Activated T-cell treated with anti-CD3 and anti-CD28 coated beads, Interleukin-2, amount 50 U/mL, for 4 hours (primary cell): ENCODE measurements around the gene FGGY. TPM values are rescaled to one million over a fixed set of nuclear protein-coding genes. Genes with fewer than 3 reads are reported as not detected.

ENCODE experiments used
- ATAC-seq, 2 donors: fragments of 200-7000 bp; cut with Tn5 transposase; one replicate each; pipeline ENCODE4 v1.10.0; 2021
- DNase-seq: peaks from one replicate; pipeline ENCODE4 v3.0.0-alpha.2; 2020
- H3K27me3 Mint-ChIP-seq: one replicate; pipeline ENCODE4 v1.8.0; 2021; ENCODE audit warnings: low read depth, mixed read lengths
- H3K36me3 Mint-ChIP-seq: one replicate; pipeline ENCODE4 v1.8.0; 2022; ENCODE audit warnings: mixed read lengths; ENCODE audit not compliant: insufficient read depth
- H3K4me1 Mint-ChIP-seq: one replicate; pipeline ENCODE4 v1.8.0; 2021; ENCODE audit warnings: low read depth, mixed read lengths
- H3K4me3 Mint-ChIP-seq: one replicate; pipeline ENCODE4 v1.8.0; 2021; ENCODE audit warnings: mild to moderate bottlenecking, moderate library complexity, mixed read lengths
- H3K9me3 Mint-ChIP-seq: one replicate; pipeline ENCODE4 v1.8.0; 2021; ENCODE audit warnings: mixed read lengths
- total RNA-seq, 3 donors: library from RNA; stranded (reverse); gene quantifications; one replicate each; pipeline ENCODE4 v1.2.1, GENCODE V29; 2021

FGGY gene
- total RNA-seq, 3 donors from 2014 or later: 2.5 to 4.8 (median 3.1) TPM

GRCh38 chr1:59315529-59316463 lies 18.9 kb downstream of the FGGY start:
- Mint-ChIP-seq H3K4me1 (peaks cover 14% of the 10 kb centered on the region), H3K9me3 (no peaks in the 10 kb centered on the region), H3K36me3 (peaks cover 2% of the 10 kb centered on the region), H3K4me3 (no peak overlapping the region), H3K27me3 (no peaks in the 10 kb centered on the region)
- DNase-seq: no peak
- ATAC-seq: no peak

- no peak for DNase-seq
- H3K9me3 Mint-ChIP-seq: no peaks in the 10 kb centered on the region
- no peaks in the 10 kb centered on the region for H3K36me3 Mint-ChIP-seq
- peaks cover 14% of the 10 kb centered on the region for H3K4me1 Mint-ChIP-seq
- no peak for ATAC-seq
- peak overlapping the region; percentile 16 for H3K4me3 Mint-ChIP-seq
- no peaks in the 10 kb centered on the region for H3K27me3 Mint-ChIP-seq
Measured at GRCh38 chr1:59316497-59317128, 19.7 kb downstream of the FGGY start.

- Mint-ChIP-seq H3K4me3 (no peak overlapping the region), H3K4me1 (peaks cover 14% of the 10 kb centered on the region), H3K36me3 (peaks cover under 1% of the 10 kb centered on the region), H3K9me3 (no peaks in the 10 kb centered on the region), H3K27me3 (no peaks in the 10 kb centered on the region)
- DNase-seq (no peak), ATAC-seq (no peak)
Measured at GRCh38 chr1:59317343-59317742, 20.4 kb downstream of the FGGY start.

GRCh38 chr1:59317780-59318179 lies 20.9 kb downstream of the FGGY start:
- ATAC-seq (no peak), DNase-seq (no peak)
- Mint-ChIP-seq H3K9me3 (no peaks in the 10 kb centered on the region), H3K36me3 (peaks cover 3% of the 10 kb centered on the region), H3K4me3 (no peak overlapping the region), H3K4me1 (peaks cover 14% of the 10 kb centered on the region), H3K27me3 (no peaks in the 10 kb centered on the region)

- ATAC-seq (no peak), DNase-seq (no peak)
- no peaks in the 10 kb centered on the region for H3K27me3 Mint-ChIP-seq
Measured at GRCh38 chr1:59318271-59318860, 21.5 kb downstream of the FGGY start.

GRCh38 chr1:59322394-59322793 lies 25.5 kb downstream of the FGGY start:
- ATAC-seq: no peak
- Mint-ChIP-seq H3K9me3 (no peaks in the 10 kb centered on the region), H3K4me1 (peaks cover 1% of the 10 kb centered on the region), H3K27me3 (no peaks in the 10 kb centered on the region), H3K36me3 (peaks cover 15% of the 10 kb centered on the region), H3K4me3 (no peak overlapping the region)
- DNase-seq: no peak

More at GRCh38 chr1:59318271-59318860, 21.5 kb downstream of the FGGY start:
- H3K9me3 Mint-ChIP-seq: no peaks in the 10 kb centered on the region
- no peak overlapping the region for H3K4me3 Mint-ChIP-seq
- H3K4me1 Mint-ChIP-seq: peaks cover 14% of the 10 kb centered on the region
- H3K36me3 Mint-ChIP-seq: peaks cover 3% of the 10 kb centered on the region

- DNase-seq (no peak), ATAC-seq (no peak)
- H3K4me3 Mint-ChIP-seq: no peak overlapping the region
- peaks cover 2% of the 10 kb centered on the region for H3K4me1 Mint-ChIP-seq
- H3K36me3 Mint-ChIP-seq: peaks cover 16% of the 10 kb centered on the region
- H3K9me3 Mint-ChIP-seq: no peaks in the 10 kb centered on the region
- H3K27me3 Mint-ChIP-seq: no peaks in the 10 kb centered on the region
Measured at GRCh38 chr1:59322814-59323213, 25.9 kb downstream of the FGGY start.

GRCh38 chr1:59323879-59324278 lies 27.0 kb downstream of the FGGY start:
- Mint-ChIP-seq H3K27me3 (no peaks in the 10 kb centered on the region), H3K9me3 (no peaks in the 10 kb centered on the region), H3K4me3 (no peak overlapping the region), H3K36me3 (peaks cover 16% of the 10 kb centered on the region), H3K4me1 (peaks cover 11% of the 10 kb centered on the region)
- DNase-seq (no peak), ATAC-seq (no peak)

- H3K27me3 Mint-ChIP-seq: no peaks in the 10 kb centered on the region
- H3K36me3 Mint-ChIP-seq: peaks cover 13% of the 10 kb centered on the region
- H3K4me3 Mint-ChIP-seq: no peak overlapping the region
- DNase-seq (no peak), ATAC-seq (peak; percentile 43 to 63)
- H3K9me3 Mint-ChIP-seq: no peaks in the 10 kb centered on the region
- H3K4me1 Mint-ChIP-seq: peaks cover 18% of the 10 kb centered on the region
Measured at GRCh38 chr1:59328353-59328752, 31.5 kb downstream of the FGGY start.

GRCh38 chr1:59329412-59330053 lies 32.6 kb downstream of the FGGY start:
- DNase-seq (no peak), ATAC-seq (no peak)
- Mint-ChIP-seq H3K27me3 (no peaks in the 10 kb centered on the region), H3K9me3 (no peaks in the 10 kb centered on the region), H3K4me3 (no peak overlapping the region), H3K4me1 (peaks cover 25% of the 10 kb centered on the region), H3K36me3 (peaks cover 12% of the 10 kb centered on the region)

- no peak for ATAC-seq
- Mint-ChIP-seq H3K4me3 (no peak overlapping the region), H3K27me3 (no peaks in the 10 kb centered on the region), H3K4me1 (peaks cover 25% of the 10 kb centered on the region), H3K9me3 (no peaks in the 10 kb centered on the region), H3K36me3 (peaks cover 2% of the 10 kb centered on the region)
- DNase-seq: no peak
Measured at GRCh38 chr1:59331686-59332620, 35.1 kb downstream of the FGGY start.

- ATAC-seq (peak; percentile 58 to 74), DNase-seq (no peak)
- Mint-ChIP-seq H3K27me3 (no peaks in the 10 kb centered on the region), H3K4me1 (peaks cover 22% of the 10 kb centered on the region), H3K9me3 (no peaks in the 10 kb centered on the region), H3K4me3 (no peak overlapping the region), H3K36me3 (no peaks in the 10 kb centered on the region)
Measured at GRCh38 chr1:59332983-59333382, 36.1 kb downstream of the FGGY start.

GRCh38 chr1:59333626-59334277 lies 36.9 kb downstream of the FGGY start:
- DNase-seq (no peak), ATAC-seq (no peak)
- no peaks in the 10 kb centered on the region for H3K27me3 Mint-ChIP-seq
- H3K9me3 Mint-ChIP-seq: no peaks in the 10 kb centered on the region
- H3K36me3 Mint-ChIP-seq: no peaks in the 10 kb centered on the region
- no peak overlapping the region for H3K4me3 Mint-ChIP-seq
- peaks cover 14% of the 10 kb centered on the region for H3K4me1 Mint-ChIP-seq
